ENCODE data around the gene EOLA2.

GRCh38 chrX:149908308-149908707 lies 30.0 kb downstream of the EOLA2 start:
- no peak for TF ChIP-seq POLR2AphosphoS5 (IDR thresholded peaks at IDR 0.05; ENCODE audit: low read depth)
- TF ChIP-seq CTCF (IDR thresholded peaks at IDR 0.05; ENCODE audit: insufficient read depth, low read length), result no peak
- no peak for TF ChIP-seq GABPA (IDR thresholded peaks at IDR 0.05; ENCODE audit: low read depth)
- no peak for TF ChIP-seq SPI1 (IDR thresholded peaks at IDR 0.05; ENCODE audit: borderline replicate concordance, low read depth)
- no peak for TF ChIP-seq REST (IDR thresholded peaks at IDR 0.05; ENCODE audit: insufficient replicate concordance, low read depth)

All from HL-60 (cell line).